ENCODE measurements around the gene PRPH.

- TF ChIP-seq CTCF (IDR thresholded peaks at IDR 0.05) (no peak), POLR2A (IDR thresholded peaks at IDR 0.05) (no peak)
These were observed 702 bp upstream of the PRPH start for GRCh38 chr12:49294086-49294803.
